Endodermal cell (in vitro differentiated cells): ENCODE results near the gene IL15RA. TPM values are rescaled to one million over a fixed set of nuclear protein-coding genes. Genes with fewer than 3 reads are reported as not detected.

Experiments
- DNase-seq: peaks from one replicate; pipeline ENCODE4 v3.0.0-alpha.2; 2017
- H3K27ac ChIP-seq: 2 replicates; pipeline ENCODE4 v1.5.1; 2013; ENCODE audit warnings: mild to moderate bottlenecking, low read depth, low read length, moderate library complexity
- H3K27me3 ChIP-seq: 2 replicates; pipeline ENCODE4 v1.6.1; 2013; ENCODE audit warnings: mild to moderate bottlenecking, low read length, moderate library complexity; ENCODE audit not compliant: insufficient read depth, control insufficient read depth, poor library complexity, severe bottlenecking
- H3K36me3 ChIP-seq: 2 replicates; pipeline ENCODE4 v1.7.0; 2013; ENCODE audit warnings: mild to moderate bottlenecking, low read length, moderate library complexity; ENCODE audit not compliant: control insufficient read depth, insufficient read depth
- H3K4me1 ChIP-seq: one replicate; pipeline ENCODE4 v1.7.0; 2013; ENCODE audit warnings: low read length; ENCODE audit not compliant: control insufficient read depth, insufficient read depth
- H3K4me3 ChIP-seq: 2 replicates; pipeline ENCODE4 v1.5.1; 2013; ENCODE audit warnings: mild to moderate bottlenecking, low read length, moderate library complexity
- H3K9ac ChIP-seq: 2 replicates; pipeline ENCODE4 v1.6.1; 2013; ENCODE audit warnings: mild to moderate bottlenecking, low read length, moderate library complexity; ENCODE audit not compliant: poor library complexity, severe bottlenecking; ENCODE audit errors: extremely low read depth
- H3K9me3 ChIP-seq: 2 replicates; pipeline ENCODE4 v1.6.1; 2013; ENCODE audit warnings: mild to moderate bottlenecking, low read length, moderate library complexity; ENCODE audit not compliant: control insufficient read depth
- H3K27ac Mint-ChIP-seq: 2 replicates; pipeline ENCODE4 v1.8.0; 2020; ENCODE audit warnings: mixed read lengths
- H3K27me3 Mint-ChIP-seq: 2 replicates; pipeline ENCODE4 v1.8.0; 2021; ENCODE audit warnings: mild to moderate bottlenecking, mixed read lengths; ENCODE audit not compliant: insufficient read depth
- H3K36me3 Mint-ChIP-seq: 2 replicates; pipeline ENCODE4 v1.8.0; 2020; ENCODE audit warnings: low read depth, mixed read lengths
- H3K4me1 Mint-ChIP-seq: 2 replicates; pipeline ENCODE4 v1.8.0; 2020; ENCODE audit warnings: mixed read lengths
- H3K4me3 Mint-ChIP-seq: 2 replicates; pipeline ENCODE4 v1.8.0; 2020; ENCODE audit warnings: mild to moderate bottlenecking, moderate library complexity, mixed read lengths
- H3K9me3 Mint-ChIP-seq: 2 replicates; pipeline ENCODE4 v1.8.0; 2020; ENCODE audit warnings: mild to moderate bottlenecking, mixed read lengths
- CTCF ChIP-seq: fragments of 200-600 bp; sonication (generic); conservative IDR thresholded peaks from 2 replicates; pipeline ENCODE4 v1.5.0; 2021; ENCODE audit warnings: antibody characterized with exemption, mild to moderate bottlenecking
- WGBS, 2 experiments: methylation state at CpG; one replicate each; pipeline versions ENCODE4 v1.1.5 to v1.1.7; 2013; ENCODE audit warnings: missing lambda C conversion rate in 2 of 2, mixed read lengths in 1 of 2; ENCODE audit not compliant: insufficient coverage in 1 of 2, insufficient read length in 1 of 2; 5-methylcytosine and 5-hydroxymethylcytosine counted together
- total RNA-seq, 2 donors: library from RNA; stranded (reverse); fragmentation: NEBNext Ultra II Directional in 1 of 2; extraction: Animal tissue kit (Norgen Biotek cat#: 25700) in 1 of 2; gene quantifications; 2 replicates in 1 of 2; 3 replicates in 1 of 2; pipeline ENCODE4 v1.2.1, GENCODE V29; 2021

The IL15RA gene
- total RNA-seq, 2 donors from 2014 or later: 0.35 to 0.37 TPM

GRCh38 chr10:5958675-5959074 lies 18.7 kb downstream of the IL15RA start:
- Mint-ChIP-seq H3K27ac (no peak overlapping the region), H3K36me3 (no peaks in the 10 kb centered on the region), H3K9me3 (no peaks in the 10 kb centered on the region), H3K27me3 (no peaks in the 10 kb centered on the region), H3K4me1 (no peaks in the 10 kb centered on the region), H3K4me3 (no peak overlapping the region)
- Histone ChIP-seq H3K27ac (no peak overlapping the region), H3K4me3 (no peak overlapping the region), H3K9ac (no peak overlapping the region), H3K36me3 (no peaks in the 10 kb centered on the region), H3K27me3 (no peaks in the 10 kb centered on the region), H3K9me3 (no peaks in the 10 kb centered on the region), H3K4me1 (no peaks in the 10 kb centered on the region)
- peak; percentile 20 for DNase-seq
- WGBS, 2 experiments: 83% methylated on average over 3 to 6 of the region's 6 CpGs
- TF ChIP-seq CTCF: no peak

- peak; percentile 28 for DNase-seq
- Mint-ChIP-seq H3K4me3 (no peak overlapping the region), H3K27ac (no peak overlapping the region), H3K27me3 (no peaks in the 10 kb centered on the region), H3K4me1 (no peaks in the 10 kb centered on the region), H3K36me3 (no peaks in the 10 kb centered on the region), H3K9me3 (no peaks in the 10 kb centered on the region)
- Histone ChIP-seq H3K9ac (no peak overlapping the region), H3K36me3 (no peaks in the 10 kb centered on the region), H3K4me3 (no peak overlapping the region), H3K27me3 (no peaks in the 10 kb centered on the region), H3K9me3 (no peaks in the 10 kb centered on the region), H3K27ac (no peak overlapping the region), H3K4me1 (no peaks in the 10 kb centered on the region)
- 90 to 91% methylated on average over 2 of the region's 2 CpGs for WGBS, 2 experiments
- TF ChIP-seq CTCF: no peak
Observed at GRCh38 chr10:5958077-5958476, 19.3 kb downstream of the IL15RA start.

- no peak overlapping the region for H3K27ac Mint-ChIP-seq
Observed at GRCh38 chr10:5956146-5956936, 21.0 kb downstream of the IL15RA start.

More at GRCh38 chr10:5956146-5956936, 21.0 kb downstream of the IL15RA start:
- H3K36me3 Mint-ChIP-seq: no peaks in the 10 kb centered on the region
- H3K4me1 Mint-ChIP-seq: no peaks in the 10 kb centered on the region
- no peak overlapping the region for H3K27ac ChIP-seq
- no peaks in the 10 kb centered on the region for H3K27me3 Mint-ChIP-seq
- H3K4me3 ChIP-seq: no peak overlapping the region
- H3K9me3 ChIP-seq: no peaks in the 10 kb centered on the region
- peak; percentile 42 for DNase-seq
- H3K4me3 Mint-ChIP-seq: no peak overlapping the region
- H3K9ac ChIP-seq: no peak overlapping the region
- whole genome bisulfite sequencing, 2 experiments: 92 to 94% methylated on average over 10 to 17 of the region's 17 CpGs
- no peaks in the 10 kb centered on the region for H3K27me3 ChIP-seq
- TF ChIP-seq CTCF: no peak
- no peaks in the 10 kb centered on the region for H3K9me3 Mint-ChIP-seq
- no peaks in the 10 kb centered on the region for H3K4me1 ChIP-seq
- no peaks in the 10 kb centered on the region for H3K36me3 ChIP-seq
